Activated CD8-positive, alpha-beta T cell treated with anti-CD3 and anti-CD28 coated beads for 36 hours (primary cell): ENCODE results near the gene MCC. TPM values are rescaled to one million over a fixed set of nuclear protein-coding genes. Genes with fewer than 3 reads are reported as not detected.

Experiments
- ATAC-seq: fragments of 200-7000 bp; cut with Tn5 transposase; one replicate; pipeline ENCODE4 v1.10.0; 2021; ENCODE audit warnings: mild to moderate bottlenecking, moderate library complexity
- CTCF ChIA-PET: fragments of 350-600 bp; sonication (Branson Sonifier 250); formaldehyde crosslinking; loops from one replicate; lab custom pipeline; 2021; ENCODE audit warnings: antibody characterized with exemption; lab: Charles Lee
- POLR2A ChIA-PET: fragments of 350-600 bp; sonication (Branson Sonifier 250); formaldehyde crosslinking; loops from one replicate; lab custom pipeline; 2021; ENCODE audit warnings: antibody characterized with exemption; lab: Charles Lee
- DNase-seq: peaks from one replicate; pipeline ENCODE4 v3.0.0-alpha.2; 2020
- H3K27ac Mint-ChIP-seq: one replicate; pipeline ENCODE4 v1.8.0; 2021; ENCODE audit warnings: mild to moderate bottlenecking, mixed read lengths
- H3K27me3 Mint-ChIP-seq: one replicate; pipeline ENCODE4 v1.8.0; 2021; ENCODE audit warnings: mixed read lengths
- H3K36me3 Mint-ChIP-seq: one replicate; pipeline ENCODE4 v1.8.0; 2021; ENCODE audit warnings: low read depth, mixed read lengths
- H3K4me1 Mint-ChIP-seq: one replicate; pipeline ENCODE4 v1.8.0; 2021; ENCODE audit warnings: low read depth, mixed read lengths
- H3K4me3 Mint-ChIP-seq: one replicate; pipeline ENCODE4 v1.8.0; 2021; ENCODE audit warnings: mild to moderate bottlenecking, moderate library complexity, mixed read lengths
- H3K9me3 Mint-ChIP-seq: one replicate; pipeline ENCODE4 v1.8.0; 2021; ENCODE audit warnings: mixed read lengths
- CTCF ChIP-seq: fragments of 200-600 bp; IDR thresholded peaks from one replicate; pipeline ENCODE4 v1.8.0; 2022; ENCODE audit warnings: antibody characterized with exemption, mild to moderate bottlenecking
- intact Hi-C: fragments of 100-400 bp; cut with micrococcal nuclease; formaldehyde crosslinking; loops from one replicate; pipeline ENCODE4 v1.10.0; 2022
- total RNA-seq, 2 experiments: library from RNA; stranded (reverse); gene quantifications; one replicate each; pipeline ENCODE4 v1.2.3, GENCODE V29; 2021

Gene MCC
- total RNA-seq, 2 experiments from 2014 or later = 4.9 to 5.4 TPM

- Mint-ChIP-seq H3K4me3 (no peak overlapping the region), H3K36me3 (no peaks in the 10 kb centered on the region), H3K9me3 (no peaks in the 10 kb centered on the region), H3K4me1 (no peaks in the 10 kb centered on the region), H3K27me3 (no peaks in the 10 kb centered on the region), H3K27ac (no peak overlapping the region)
- ATAC-seq (no peak), DNase-seq (no peak)
- POLR2A ChIA-PET = no interaction called here
- intact Hi-C loops = no loop called here
- CTCF ChIA-PET = interaction anchor here (0.8 to 1.1 kb wide), 2 partner anchors 199 to 465 kb away, joined by 3 read pairs; no protein-coding TSS in a partner anchor
- TF ChIP-seq CTCF = no peak
Measured at GRCh38 chr5:113140837-113141671, 347.2 kb downstream of the MCC start.

- H3K36me3 Mint-ChIP-seq = no peaks in the 10 kb centered on the region
Measured at GRCh38 chr5:113133211-113133975, 354.9 kb downstream of the MCC start.

GRCh38 chr5:113132564-113132963 lies 355.7 kb downstream of the MCC start:
- H3K27me3 Mint-ChIP-seq = no peaks in the 10 kb centered on the region
- intact Hi-C loops = no loop called here
- no peak overlapping the region for H3K27ac Mint-ChIP-seq
- DNase-seq (no peak), ATAC-seq (no peak)
- no peak overlapping the region for H3K4me3 Mint-ChIP-seq
- peaks cover 2% of the 10 kb centered on the region for H3K9me3 Mint-ChIP-seq
- POLR2A ChIA-PET = no interaction called here
- no peak for TF ChIP-seq CTCF
- H3K4me1 Mint-ChIP-seq = no peaks in the 10 kb centered on the region
- CTCF ChIA-PET = no interaction called here
- H3K36me3 Mint-ChIP-seq = no peaks in the 10 kb centered on the region

More at GRCh38 chr5:113133211-113133975, 354.9 kb downstream of the MCC start:
- no peaks in the 10 kb centered on the region for H3K4me1 Mint-ChIP-seq
- ChIA-PET CTCF (no interaction called here), POLR2A (no interaction called here)
- H3K27me3 Mint-ChIP-seq = no peaks in the 10 kb centered on the region
- intact Hi-C loops = no loop called here
- H3K27ac Mint-ChIP-seq = no peak overlapping the region
- DNase-seq = no peak
- no peak for TF ChIP-seq CTCF
- H3K9me3 Mint-ChIP-seq = peaks cover 2% of the 10 kb centered on the region
- no peak for ATAC-seq
- no peak overlapping the region for H3K4me3 Mint-ChIP-seq

GRCh38 chr5:113128641-113129330 lies 359.5 kb downstream of the MCC start:
- ATAC-seq (no peak), DNase-seq (no peak)
- CTCF ChIA-PET = no interaction called here
- H3K4me3 Mint-ChIP-seq = no peak overlapping the region
- no peaks in the 10 kb centered on the region for H3K27me3 Mint-ChIP-seq
- H3K27ac Mint-ChIP-seq = no peak overlapping the region
- intact Hi-C loops = no loop called here
- H3K36me3 Mint-ChIP-seq = no peaks in the 10 kb centered on the region
- no peak for TF ChIP-seq CTCF
- no peaks in the 10 kb centered on the region for H3K4me1 Mint-ChIP-seq
- peaks cover 2% of the 10 kb centered on the region for H3K9me3 Mint-ChIP-seq
- POLR2A ChIA-PET = no interaction called here
